HepG2 (cell line): ENCODE results near the gene NAIF1. TPM values are rescaled to one million over a fixed set of nuclear protein-coding genes. Genes with fewer than 3 reads are reported as not detected.

ENCODE experiments used
- FOXJ3 ChIP-seq: sonication (generic); formaldehyde crosslinking; IDR thresholded peaks from 2 replicates; pipeline ENCODE4 v1.4.0; 2020; ENCODE audit warnings: missing genetic modification reagents, mild to moderate bottlenecking, borderline replicate concordance
- HIVEP1 ChIP-seq: sonication (generic); formaldehyde crosslinking; IDR thresholded peaks from 2 replicates; pipeline ENCODE4 v1.4.0; 2020; ENCODE audit warnings: mild to moderate bottlenecking, missing genetic modification reagents
- HNRNPLL ChIP-seq: fragments of 200-400 bp; formaldehyde crosslinking; IDR thresholded peaks from 2 replicates; pipeline ENCODE4 v1.6.1; 2017; ENCODE audit warnings: mild to moderate bottlenecking, low read depth, low read length; ENCODE audit not compliant: poor library complexity, severe bottlenecking
- LCORL ChIP-seq, 2 experiments: fragments of 450-650 bp in 1 of 2; sonication (generic) in 1 of 2; formaldehyde crosslinking in 1 of 2; IDR thresholded peaks; 2 replicates each; pipeline versions ENCODE4 v1.5.0 to v1.6.1; 2017 to 2020; ENCODE audit warnings: antibody characterized with exemption in 1 of 2, missing genetic modification reagents in 1 of 2
- NFKB2 ChIP-seq: sonication (generic); formaldehyde crosslinking; IDR thresholded peaks from 2 replicates; pipeline ENCODE4 v1.4.0; 2020; ENCODE audit warnings: missing genetic modification reagents, borderline replicate concordance
- SIN3A ChIP-seq: IDR thresholded peaks from 2 replicates; pipeline ENCODE4 v1.6.1; 2011; ENCODE audit warnings: low read depth, mild to moderate bottlenecking, control low read depth, low read length, borderline replicate concordance
- SSRP1 ChIP-seq: IDR thresholded peaks from 2 replicates; pipeline ENCODE4 v1.6.1; 2016; ENCODE audit warnings: control low read depth
- STAT5B ChIP-seq: sonication (generic); formaldehyde crosslinking; IDR thresholded peaks from 2 replicates; pipeline ENCODE4 v1.4.0; 2020; ENCODE audit warnings: missing genetic modification reagents
- ZNF136 ChIP-seq: sonication (generic); formaldehyde crosslinking; IDR thresholded peaks from 2 replicates; pipeline ENCODE4 v1.8.1; 2022; ENCODE audit warnings: low read depth, mild to moderate bottlenecking, moderate library complexity, missing genetic modification reagents
- ZNF552 ChIP-seq: sonication (generic); formaldehyde crosslinking; IDR thresholded peaks from 2 replicates; pipeline ENCODE4 v1.9.0; 2022; ENCODE audit warnings: missing genetic modification reagents, mild to moderate bottlenecking, borderline replicate concordance
- ZNF782 ChIP-seq: sonication (generic); formaldehyde crosslinking; IDR thresholded peaks from 2 replicates; pipeline ENCODE4 v1.4.0; 2020; ENCODE audit warnings: missing genetic modification reagents, mild to moderate bottlenecking, borderline replicate concordance
- polyA plus RNA-seq, 8 experiments: library from polyadenylated mRNA; depleted of rRNA in 3 of 8; stranded (reverse) in 7 of 8; unstranded in 1 of 8; fragments of >200 nt; fragmentation: Illumina TruSeq in 4 of 8; extraction: Trizol in 4 of 8; gene quantifications; 2 replicates each; pipeline versions ENCODE4 v1.2.1 to v1.2.3, GENCODE V29; 2011 to 2016; ENCODE audit warnings: low read depth in 4 of 8, missing spikeins in 1 of 8, mixed read lengths in 1 of 8; ENCODE audit not compliant: insufficient read depth in 1 of 8
- total RNA-seq, 5 experiments: library from RNA; depleted of rRNA; stranded (reverse); fragments of >200 nt; fragmentation: Illumina TruSeq; extraction: Trizol; gene quantifications; 2 replicates each; pipeline ENCODE4 v1.2.3, GENCODE V29; 2016; ENCODE audit warnings: low read depth in 1 of 5
- TF ChIP-seq, protein P1 (sequence below): sonication (generic); formaldehyde crosslinking; IDR thresholded peaks from 2 replicates; pipeline ENCODE4 v1.5.0; 2020; ENCODE audit warnings: mild to moderate bottlenecking, missing genetic modification reagents, moderate library complexity
- TF ChIP-seq, protein P2 (sequence below): sonication (generic); formaldehyde crosslinking; IDR thresholded peaks from 2 replicates; pipeline ENCODE4 v1.9.0; 2021; ENCODE audit warnings: missing genetic modification reagents, mild to moderate bottlenecking, borderline replicate concordance
- TF ChIP-seq, protein P3 (sequence below): sonication (generic); formaldehyde crosslinking; IDR thresholded peaks from one replicate; pipeline ENCODE4 v1.5.1; 2020; ENCODE audit warnings: mild to moderate bottlenecking, missing genetic modification reagents; ENCODE audit errors: not compliant biosample characterization
- TF ChIP-seq, protein P4 (sequence below): sonication (generic); formaldehyde crosslinking; IDR thresholded peaks from 2 replicates; pipeline ENCODE4 v1.8.0; 2022; ENCODE audit warnings: mild to moderate bottlenecking, missing genetic modification reagents; ENCODE audit not compliant: insufficient replicate concordance

The NAIF1 gene
- total and polyA plus RNA-seq, 2 of the 13 experiments (the other 11 are each of a cell fraction or from before 2014, with no cell fraction given): 6.0 to 6.9 TPM

DNA sequence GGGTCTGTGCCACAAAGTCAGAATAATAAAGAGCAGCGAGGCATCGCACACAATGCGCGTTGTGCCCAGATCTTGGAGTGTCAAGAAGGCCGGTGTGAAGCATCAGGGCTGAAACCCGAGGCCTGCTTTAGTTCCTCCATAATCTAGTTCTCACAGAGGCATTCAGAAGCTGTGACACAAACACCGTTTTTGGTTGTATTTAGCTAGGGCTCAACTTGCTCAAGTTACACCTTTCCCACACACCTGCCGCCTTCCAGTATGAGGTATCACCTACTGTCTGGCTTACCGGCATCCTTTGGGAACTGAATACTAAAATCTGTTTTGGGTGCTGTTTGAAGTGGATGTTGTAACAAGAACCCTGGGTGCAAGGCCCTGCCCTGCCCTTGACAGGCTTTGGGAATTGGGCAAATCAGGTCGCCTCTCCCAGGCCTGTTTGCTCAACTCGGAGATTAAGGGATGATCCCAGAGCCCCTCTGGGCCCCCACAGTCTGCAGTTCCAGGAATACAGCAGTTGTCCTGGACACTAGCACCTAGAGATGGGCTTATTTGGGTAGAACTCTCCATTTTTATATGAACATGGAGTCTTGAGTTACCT, 27.9 kb upstream of the NAIF1 start (continued):
- TF ChIP-seq STAT5B (CRISPR knock-in tag) (no peak), HIVEP1 (CRISPR knock-in tag) (peak; percentile 68; the same call in 1 of the 2 replicates), ZNF552 (no peak), SIN3A (no peak), LCORL (IDR thresholded peaks at IDR 0.05) (no peak), LCORL (CRISPR knock-in tag; IDR thresholded peaks at IDR 0.05) (peak; percentile 84; the same call in 1 of the 2 replicates), HNRNPLL (no peak), FOXJ3 (CRISPR knock-in tag) (no peak), SSRP1 (no peak), ZNF136 (CRISPR knock-in tag) (no peak), NFKB2 (CRISPR knock-in tag) (no peak), ZNF782 (no peak)
- TF ChIP-seq, protein P1, sequence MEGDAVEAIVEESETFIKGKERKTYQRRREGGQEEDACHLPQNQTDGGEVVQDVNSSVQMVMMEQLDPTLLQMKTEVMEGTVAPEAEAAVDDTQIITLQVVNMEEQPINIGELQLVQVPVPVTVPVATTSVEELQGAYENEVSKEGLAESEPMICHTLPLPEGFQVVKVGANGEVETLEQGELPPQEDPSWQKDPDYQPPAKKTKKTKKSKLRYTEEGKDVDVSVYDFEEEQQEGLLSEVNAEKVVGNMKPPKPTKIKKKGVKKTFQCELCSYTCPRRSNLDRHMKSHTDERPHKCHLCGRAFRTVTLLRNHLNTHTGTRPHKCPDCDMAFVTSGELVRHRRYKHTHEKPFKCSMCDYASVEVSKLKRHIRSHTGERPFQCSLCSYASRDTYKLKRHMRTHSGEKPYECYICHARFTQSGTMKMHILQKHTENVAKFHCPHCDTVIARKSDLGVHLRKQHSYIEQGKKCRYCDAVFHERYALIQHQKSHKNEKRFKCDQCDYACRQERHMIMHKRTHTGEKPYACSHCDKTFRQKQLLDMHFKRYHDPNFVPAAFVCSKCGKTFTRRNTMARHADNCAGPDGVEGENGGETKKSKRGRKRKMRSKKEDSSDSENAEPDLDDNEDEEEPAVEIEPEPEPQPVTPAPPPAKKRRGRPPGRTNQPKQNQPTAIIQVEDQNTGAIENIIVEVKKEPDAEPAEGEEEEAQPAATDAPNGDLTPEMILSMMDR (CRISPR knock-in tag): no peak
- TF ChIP-seq, protein P2, sequence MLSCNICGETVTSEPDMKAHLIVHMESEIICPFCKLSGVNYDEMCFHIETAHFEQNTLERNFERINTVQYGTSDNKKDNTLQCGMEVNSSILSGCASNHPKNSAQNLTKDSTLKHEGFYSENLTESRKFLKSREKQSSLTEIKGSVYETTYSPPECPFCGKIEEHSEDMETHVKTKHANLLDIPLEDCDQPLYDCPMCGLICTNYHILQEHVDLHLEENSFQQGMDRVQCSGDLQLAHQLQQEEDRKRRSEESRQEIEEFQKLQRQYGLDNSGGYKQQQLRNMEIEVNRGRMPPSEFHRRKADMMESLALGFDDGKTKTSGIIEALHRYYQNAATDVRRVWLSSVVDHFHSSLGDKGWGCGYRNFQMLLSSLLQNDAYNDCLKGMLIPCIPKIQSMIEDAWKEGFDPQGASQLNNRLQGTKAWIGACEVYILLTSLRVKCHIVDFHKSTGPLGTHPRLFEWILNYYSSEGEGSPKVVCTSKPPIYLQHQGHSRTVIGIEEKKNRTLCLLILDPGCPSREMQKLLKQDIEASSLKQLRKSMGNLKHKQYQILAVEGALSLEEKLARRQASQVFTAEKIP (CRISPR knock-in tag): no peak
- TF ChIP-seq, protein P3, sequence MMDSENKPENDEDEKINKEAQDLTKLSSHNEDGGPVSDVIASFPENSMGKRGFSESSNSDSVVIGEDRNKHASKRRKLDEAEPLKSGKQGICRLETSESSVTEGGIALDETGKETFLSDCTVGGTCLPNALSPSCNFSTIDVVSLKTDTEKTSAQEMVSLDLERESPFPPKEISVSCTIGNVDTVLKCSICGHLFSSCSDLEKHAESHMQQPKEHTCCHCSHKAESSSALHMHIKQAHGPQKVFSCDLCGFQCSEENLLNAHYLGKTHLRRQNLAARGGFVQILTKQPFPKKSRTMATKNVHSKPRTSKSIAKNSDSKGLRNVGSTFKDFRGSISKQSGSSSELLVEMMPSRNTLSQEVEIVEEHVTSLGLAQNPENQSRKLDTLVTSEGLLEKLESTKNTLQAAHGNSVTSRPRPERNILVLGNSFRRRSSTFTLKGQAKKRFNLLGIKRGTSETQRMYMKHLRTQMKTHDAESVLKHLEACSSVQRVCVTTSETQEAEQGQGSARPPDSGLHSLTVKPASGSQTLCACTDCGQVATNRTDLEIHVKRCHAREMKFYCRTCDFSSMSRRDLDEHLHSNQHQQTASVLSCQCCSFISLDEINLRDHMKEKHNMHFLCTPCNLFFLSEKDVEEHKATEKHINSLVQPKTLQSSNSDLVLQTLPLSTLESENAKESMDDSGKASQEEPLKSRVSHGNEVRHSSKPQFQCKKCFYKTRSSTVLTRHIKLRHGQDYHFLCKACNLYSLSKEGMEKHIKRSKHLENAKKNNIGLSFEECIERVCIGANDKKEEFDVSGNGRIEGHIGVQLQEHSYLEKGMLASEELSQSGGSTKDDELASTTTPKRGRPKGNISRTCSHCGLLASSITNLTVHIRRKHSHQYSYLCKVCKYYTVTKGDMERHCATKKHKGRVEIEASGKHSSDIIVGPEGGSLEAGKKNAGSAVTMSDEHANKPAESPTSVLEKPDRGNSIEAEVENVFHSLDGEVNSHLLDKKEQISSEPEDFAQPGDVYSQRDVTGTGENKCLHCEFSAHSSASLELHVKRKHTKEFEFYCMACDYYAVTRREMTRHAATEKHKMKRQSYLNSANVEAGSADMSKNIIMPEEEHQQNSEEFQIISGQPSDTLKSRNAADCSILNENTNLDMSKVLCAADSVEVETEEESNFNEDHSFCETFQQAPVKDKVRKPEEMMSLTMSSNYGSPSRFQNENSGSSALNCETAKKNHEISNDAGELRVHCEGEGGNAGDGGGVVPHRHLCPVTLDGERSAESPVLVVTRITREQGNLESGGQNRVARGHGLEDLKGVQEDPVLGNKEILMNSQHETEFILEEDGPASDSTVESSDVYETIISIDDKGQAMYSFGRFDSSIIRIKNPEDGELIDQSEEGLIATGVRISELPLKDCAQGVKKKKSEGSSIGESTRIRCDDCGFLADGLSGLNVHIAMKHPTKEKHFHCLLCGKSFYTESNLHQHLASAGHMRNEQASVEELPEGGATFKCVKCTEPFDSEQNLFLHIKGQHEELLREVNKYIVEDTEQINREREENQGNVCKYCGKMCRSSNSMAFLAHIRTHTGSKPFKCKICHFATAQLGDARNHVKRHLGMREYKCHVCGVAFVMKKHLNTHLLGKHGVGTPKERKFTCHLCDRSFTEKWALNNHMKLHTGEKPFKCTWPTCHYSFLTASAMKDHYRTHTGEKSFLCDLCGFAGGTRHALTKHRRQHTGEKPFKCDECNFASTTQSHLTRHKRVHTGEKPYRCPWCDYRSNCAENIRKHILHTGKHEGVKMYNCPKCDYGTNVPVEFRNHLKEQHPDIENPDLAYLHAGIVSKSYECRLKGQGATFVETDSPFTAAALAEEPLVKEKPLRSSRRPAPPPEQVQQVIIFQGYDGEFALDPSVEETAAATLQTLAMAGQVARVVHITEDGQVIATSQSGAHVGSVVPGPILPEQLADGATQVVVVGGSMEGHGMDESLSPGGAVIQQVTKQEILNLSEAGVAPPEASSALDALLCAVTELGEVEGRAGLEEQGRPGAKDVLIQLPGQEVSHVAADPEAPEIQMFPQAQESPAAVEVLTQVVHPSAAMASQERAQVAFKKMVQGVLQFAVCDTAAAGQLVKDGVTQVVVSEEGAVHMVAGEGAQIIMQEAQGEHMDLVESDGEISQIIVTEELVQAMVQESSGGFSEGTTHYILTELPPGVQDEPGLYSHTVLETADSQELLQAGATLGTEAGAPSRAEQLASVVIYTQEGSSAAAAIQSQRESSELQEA (CRISPR knock-in tag): no peak
- TF ChIP-seq, protein P4, sequence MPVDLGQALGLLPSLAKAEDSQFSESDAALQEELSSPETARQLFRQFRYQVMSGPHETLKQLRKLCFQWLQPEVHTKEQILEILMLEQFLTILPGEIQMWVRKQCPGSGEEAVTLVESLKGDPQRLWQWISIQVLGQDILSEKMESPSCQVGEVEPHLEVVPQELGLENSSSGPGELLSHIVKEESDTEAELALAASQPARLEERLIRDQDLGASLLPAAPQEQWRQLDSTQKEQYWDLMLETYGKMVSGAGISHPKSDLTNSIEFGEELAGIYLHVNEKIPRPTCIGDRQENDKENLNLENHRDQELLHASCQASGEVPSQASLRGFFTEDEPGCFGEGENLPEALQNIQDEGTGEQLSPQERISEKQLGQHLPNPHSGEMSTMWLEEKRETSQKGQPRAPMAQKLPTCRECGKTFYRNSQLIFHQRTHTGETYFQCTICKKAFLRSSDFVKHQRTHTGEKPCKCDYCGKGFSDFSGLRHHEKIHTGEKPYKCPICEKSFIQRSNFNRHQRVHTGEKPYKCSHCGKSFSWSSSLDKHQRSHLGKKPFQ: no peak
